Stimulated activated CD8-positive, alpha-beta memory T cell treated with anti-CD3 and anti-CD28 coated beads, Interleukin-15, amount 100 ng/mL, for 24 hours (primary cell): ENCODE results near the gene FANCC.

Source experiments
- DNase-seq: peaks from one replicate; pipeline ENCODE4 v3.0.0-alpha.2; 2020; ENCODE audit warnings: low read depth

FANCC gene

GRCh38 chr9:95101326-95101725 lies 216.2 kb downstream of the FANCC start:
- no peak for DNase-seq

- DNase-seq = no peak
Measured at GRCh38 chr9:95100071-95100627, 217.4 kb downstream of the FANCC start.

GRCh38 chr9:95099321-95100070 lies 218.0 kb downstream of the FANCC start:
- DNase-seq = no peak

GRCh38 chr9:95098391-95098921 lies 219.1 kb downstream of the FANCC start:
- no peak for DNase-seq

- no peak for DNase-seq
Measured at GRCh38 chr9:95097279-95097678, 220.2 kb downstream of the FANCC start.

- DNase-seq = no peak
Measured at GRCh38 chr9:95096807-95097206, 220.7 kb downstream of the FANCC start.

GRCh38 chr9:95096381-95096780 lies 221.1 kb downstream of the FANCC start:
- DNase-seq = no peak

- no peak for DNase-seq
Measured at GRCh38 chr9:95095641-95096355, 221.7 kb downstream of the FANCC start.

GRCh38 chr9:95094002-95094401 lies 223.5 kb downstream of the FANCC start:
- no peak for DNase-seq

- DNase-seq = no peak
Measured at GRCh38 chr9:95093586-95093985, 223.9 kb downstream of the FANCC start.

- no peak for DNase-seq
Measured at GRCh38 chr9:95092262-95093072, 225.0 kb downstream of the FANCC start.

GRCh38 chr9:95091601-95092261 lies 225.8 kb downstream of the FANCC start:
- no peak for DNase-seq

- DNase-seq = no peak
Measured at GRCh38 chr9:95090871-95091577, 226.5 kb downstream of the FANCC start.

GRCh38 chr9:95090023-95090791 lies 227.3 kb downstream of the FANCC start:
- DNase-seq = no peak

GRCh38 chr9:95089257-95090022 lies 228.1 kb downstream of the FANCC start:
- DNase-seq = no peak

GRCh38 chr9:95088421-95089161 lies 228.9 kb downstream of the FANCC start:
- DNase-seq = no peak

- DNase-seq = no peak
Measured at GRCh38 chr9:95087659-95088242, 229.8 kb downstream of the FANCC start.

GRCh38 chr9:95086564-95086955 lies 230.9 kb downstream of the FANCC start:
- DNase-seq = no peak
